ENCODE data around the gene CTNNBL1.
"Not testable (repeated sequence)": the region's sequence is repeated elsewhere in the genome, so short reads cannot be mapped to it uniquely, and the experiment has no call there.

Gene CTNNBL1

DNA sequence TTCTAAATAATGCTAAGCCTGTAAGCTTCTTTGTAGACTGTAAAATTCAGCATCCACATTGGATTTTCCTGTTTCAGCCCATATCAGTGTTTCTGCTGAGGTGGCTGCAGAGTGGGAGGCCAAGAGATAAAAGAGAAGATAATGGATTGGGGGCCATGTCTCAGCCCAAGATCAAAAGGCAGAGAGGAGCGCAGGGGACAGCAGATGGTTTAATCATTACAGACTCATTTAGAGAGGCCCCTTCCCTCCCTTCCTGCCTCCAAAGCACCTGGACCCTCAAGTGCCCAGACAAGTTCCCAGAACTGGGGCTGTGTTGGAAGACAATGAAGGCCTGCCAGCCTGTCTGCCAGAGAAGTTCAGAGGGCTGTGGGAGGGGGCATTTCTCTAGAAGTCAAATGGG is 20.4 kb upstream of the CTNNBL1 start:
- no peak for FAIRE-seq
- DNase-seq (ENCODE audit: insufficient read length, low spot score) = no peak
- TF ChIP-seq POLR2AphosphoS5 (IDR thresholded peaks at IDR 0.05; ENCODE audit: low read depth, low read length) (no peak), POLR2A (IDR thresholded peaks at IDR 0.05; ENCODE audit: low read depth, low read length) (no peak), PAX5 (IDR thresholded peaks at IDR 0.05; ENCODE audit: insufficient read depth, low read length, severe bottlenecking) (no peak), SPI1 (IDR thresholded peaks at IDR 0.05; ENCODE audit: low read depth, low read length) (no peak), POU2F2 (IDR thresholded peaks at IDR 0.05; ENCODE audit: low read depth, low read length) (no peak), TAF1 (IDR thresholded peaks at IDR 0.05; ENCODE audit: low read depth, low read length) (no peak)

DNA sequence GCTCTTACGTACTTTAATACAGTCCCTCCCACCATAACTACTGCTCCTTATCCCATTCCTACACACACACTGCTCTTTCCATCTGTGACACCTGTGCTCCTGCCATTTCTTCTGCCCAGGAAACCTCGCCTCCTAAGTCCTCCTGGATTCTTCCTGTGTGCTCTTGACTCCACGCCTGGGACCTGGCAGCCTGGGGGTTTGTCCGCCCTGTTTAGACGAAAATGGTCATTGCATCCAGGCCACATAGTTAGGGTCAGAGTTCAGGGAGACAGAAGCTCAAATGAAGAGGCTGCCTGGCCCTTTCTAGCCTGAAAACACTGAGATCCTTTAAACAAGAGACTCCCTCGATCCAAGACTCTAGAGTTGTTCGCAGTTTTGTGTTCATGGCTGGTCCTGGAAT is 17.4 kb upstream of the CTNNBL1 start:
- FAIRE-seq (no peak), DNase-seq (ENCODE audit: insufficient read length, low spot score) (no peak)
- no peak for TF ChIP-seq PAX5 (IDR thresholded peaks at IDR 0.05; ENCODE audit: insufficient read depth, low read length, severe bottlenecking)
- TF ChIP-seq SPI1 (IDR thresholded peaks at IDR 0.05; ENCODE audit: low read depth, low read length) = no peak
- TF ChIP-seq POLR2A (IDR thresholded peaks at IDR 0.05; ENCODE audit: low read depth, low read length) = no peak

DNA sequence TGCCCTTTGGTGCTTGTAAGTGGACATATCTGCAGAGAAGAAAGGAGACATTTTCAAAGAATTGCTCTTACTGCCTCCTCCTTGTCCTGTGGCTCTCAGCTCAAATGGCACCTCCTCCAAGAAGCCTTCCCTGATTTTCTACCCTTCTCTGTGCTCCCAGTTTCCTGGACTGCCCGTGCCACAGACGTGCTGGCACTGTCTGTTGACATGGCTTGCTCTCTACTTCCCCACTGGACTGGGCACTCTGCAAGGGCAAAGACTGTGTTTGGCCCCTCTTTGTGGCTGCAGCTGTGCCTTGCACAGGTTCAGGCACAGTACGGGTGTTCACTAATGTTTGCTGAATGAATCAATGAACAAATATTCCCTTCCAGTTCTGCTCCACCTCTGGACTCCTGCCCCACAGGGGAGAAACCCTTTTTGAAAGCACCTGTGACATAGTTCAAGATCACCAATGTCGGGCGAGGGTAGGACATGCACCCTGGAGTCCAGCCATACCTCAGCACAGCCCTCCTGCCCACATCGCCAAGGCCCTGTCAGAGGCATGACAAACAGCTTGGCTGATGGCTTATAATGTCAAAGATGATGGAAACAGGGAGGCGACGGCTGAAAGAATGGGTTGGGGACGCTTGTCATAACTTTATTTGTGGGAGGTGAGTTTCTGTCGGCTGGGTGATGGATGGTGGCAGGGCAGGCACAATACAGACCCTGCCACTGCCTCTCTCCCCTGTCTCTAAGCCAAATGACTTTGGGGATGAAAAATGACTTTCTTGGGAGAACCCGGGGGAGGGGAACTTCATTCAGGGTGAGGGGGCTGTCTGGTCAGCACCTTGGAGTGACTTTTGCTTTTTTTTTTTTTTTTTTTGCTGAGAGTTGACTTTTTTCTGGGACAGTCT is 15.6 kb upstream of the CTNNBL1 start:
- DNase-seq (ENCODE audit: insufficient read length, low spot score) = no peak
- no peak for FAIRE-seq
- no peak for TF ChIP-seq PAX5 (IDR thresholded peaks at IDR 0.05; ENCODE audit: insufficient read depth, low read length, severe bottlenecking)
- TF ChIP-seq POLR2A (IDR thresholded peaks at IDR 0.05; ENCODE audit: low read depth, low read length) = no peak
- no peak for TF ChIP-seq POU2F2 (IDR thresholded peaks at IDR 0.05; ENCODE audit: low read depth, low read length)
- no peak for TF ChIP-seq POLR2AphosphoS5 (IDR thresholded peaks at IDR 0.05; ENCODE audit: low read depth, low read length)
- TF ChIP-seq TAF1 (IDR thresholded peaks at IDR 0.05; ENCODE audit: low read depth, low read length) = no peak
- TF ChIP-seq SPI1 (IDR thresholded peaks at IDR 0.05; ENCODE audit: low read depth, low read length) = no peak

DNA sequence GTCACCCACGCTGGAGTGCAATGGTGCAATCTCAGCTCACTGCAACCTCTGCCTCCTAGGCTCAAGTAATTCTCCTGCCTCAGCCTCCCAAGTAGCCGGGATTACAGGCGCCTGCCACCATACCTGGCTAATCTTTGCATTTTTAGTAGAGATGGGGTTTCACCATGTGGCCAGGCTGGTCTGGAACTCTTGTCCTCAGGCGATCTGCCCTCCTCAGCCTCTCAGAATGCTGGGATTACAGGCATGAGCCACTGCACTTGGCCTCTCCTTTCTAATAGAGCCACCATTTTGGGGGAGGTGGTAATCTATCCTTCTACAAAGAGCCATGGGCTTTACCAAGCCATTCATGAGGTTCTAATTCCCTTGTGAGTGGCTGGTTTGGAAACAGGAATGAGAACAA is 14.1 kb upstream of the CTNNBL1 start:
- DNase-seq (ENCODE audit: insufficient read length, low spot score); FAIRE-seq: not testable (repeated sequence)

DNA sequence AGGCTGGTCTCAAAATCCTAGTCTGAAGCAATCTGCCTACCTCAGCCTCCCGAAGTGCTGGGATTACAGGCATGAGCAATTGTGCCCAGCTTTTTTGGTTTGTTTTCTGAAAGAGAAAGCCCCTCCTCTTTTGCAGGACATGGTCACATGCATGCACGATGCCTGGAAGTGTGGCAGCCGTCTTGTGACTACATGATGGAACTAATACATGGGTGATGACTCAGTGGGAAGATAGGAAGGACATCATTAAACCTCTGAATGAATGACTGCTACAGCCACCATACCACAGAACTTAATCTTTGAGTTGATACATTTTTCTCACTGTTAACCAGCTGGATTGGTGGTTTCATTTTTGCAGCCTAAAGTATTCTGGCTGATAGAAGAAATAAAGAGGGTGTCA is 13.4 kb upstream of the CTNNBL1 start:
- DNase-seq (ENCODE audit: insufficient read length, low spot score) (no peak), FAIRE-seq (no peak)
- TF ChIP-seq SPI1 (IDR thresholded peaks at IDR 0.05; ENCODE audit: low read depth, low read length) (no peak), POLR2A (IDR thresholded peaks at IDR 0.05; ENCODE audit: low read depth, low read length) (no peak), POLR2AphosphoS5 (IDR thresholded peaks at IDR 0.05; ENCODE audit: low read depth, low read length) (no peak), POU2F2 (IDR thresholded peaks at IDR 0.05; ENCODE audit: low read depth, low read length) (no peak)

DNA sequence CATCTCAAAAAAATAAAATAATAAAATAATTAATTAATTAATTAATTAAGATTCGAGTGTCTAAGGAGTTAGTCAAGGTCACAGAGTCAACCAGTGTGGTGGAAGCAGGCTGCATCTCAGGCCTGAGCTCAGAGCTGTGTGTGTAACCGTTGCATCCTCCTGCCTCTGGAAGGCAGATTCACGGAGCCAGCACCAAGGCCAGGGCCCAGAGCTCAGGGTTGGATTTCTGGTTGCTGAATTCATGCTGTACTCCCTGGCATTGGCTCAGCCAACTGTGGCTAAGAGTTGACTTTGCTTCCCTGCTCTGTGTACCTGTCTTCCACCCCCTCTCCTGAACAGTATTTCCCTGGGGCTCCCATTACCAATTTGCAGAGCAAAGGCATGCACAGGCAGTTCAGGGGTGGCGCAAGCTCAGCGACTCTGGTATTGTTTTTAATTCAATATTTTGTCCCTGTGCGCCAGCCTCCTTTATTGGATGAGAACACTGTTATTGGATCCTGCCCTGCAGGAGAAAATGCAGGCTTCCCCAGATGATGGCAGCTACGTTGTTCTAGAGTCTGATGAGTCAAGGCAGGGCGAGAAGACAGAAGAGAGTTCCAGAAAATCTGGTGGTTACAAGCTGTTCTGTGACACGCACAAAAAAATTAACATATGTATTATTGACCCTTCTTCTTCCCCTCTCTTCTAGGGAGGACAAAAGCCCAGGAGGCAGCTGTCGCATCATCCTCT is 12.3 kb upstream of the CTNNBL1 start:
- no peak for FAIRE-seq
- no peak for TF ChIP-seq POU2F2 (IDR thresholded peaks at IDR 0.05; ENCODE audit: low read depth, low read length)
- no peak for TF ChIP-seq POLR2AphosphoS5 (IDR thresholded peaks at IDR 0.05; ENCODE audit: low read depth, low read length)
- TF ChIP-seq POLR2A (IDR thresholded peaks at IDR 0.05; ENCODE audit: low read depth, low read length) = no peak
- TF ChIP-seq SPI1 (IDR thresholded peaks at IDR 0.05; ENCODE audit: low read depth, low read length) = no peak
- TF ChIP-seq TAF1 (IDR thresholded peaks at IDR 0.05; ENCODE audit: low read depth, low read length) = no peak
- no peak for TF ChIP-seq PAX5 (IDR thresholded peaks at IDR 0.05; ENCODE audit: insufficient read depth, low read length, severe bottlenecking)
- DNase-seq (ENCODE audit: insufficient read length, low spot score) = no peak

DNA sequence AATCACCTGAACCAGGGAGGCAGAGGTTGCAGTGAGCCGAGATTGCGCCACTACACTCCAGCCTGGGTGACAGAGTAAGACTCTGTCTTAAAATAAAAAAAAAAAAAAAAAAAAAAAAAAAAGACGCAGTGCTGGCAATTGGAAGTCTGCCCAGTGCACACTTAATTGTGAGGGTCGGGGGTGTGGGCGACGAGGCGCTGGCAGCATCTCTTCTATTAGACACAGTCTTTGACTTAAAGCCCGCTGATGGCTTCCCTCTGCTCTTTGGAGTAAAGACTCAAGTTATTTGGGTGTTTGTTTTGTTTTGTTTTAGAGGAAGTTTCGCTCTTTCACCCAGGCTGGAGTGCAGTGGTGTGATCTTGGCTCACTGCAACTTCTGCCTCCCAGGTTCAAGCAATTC is 10.7 kb upstream of the CTNNBL1 start:
- FAIRE-seq; DNase-seq (ENCODE audit: insufficient read length, low spot score): not testable (repeated sequence)

DNA sequence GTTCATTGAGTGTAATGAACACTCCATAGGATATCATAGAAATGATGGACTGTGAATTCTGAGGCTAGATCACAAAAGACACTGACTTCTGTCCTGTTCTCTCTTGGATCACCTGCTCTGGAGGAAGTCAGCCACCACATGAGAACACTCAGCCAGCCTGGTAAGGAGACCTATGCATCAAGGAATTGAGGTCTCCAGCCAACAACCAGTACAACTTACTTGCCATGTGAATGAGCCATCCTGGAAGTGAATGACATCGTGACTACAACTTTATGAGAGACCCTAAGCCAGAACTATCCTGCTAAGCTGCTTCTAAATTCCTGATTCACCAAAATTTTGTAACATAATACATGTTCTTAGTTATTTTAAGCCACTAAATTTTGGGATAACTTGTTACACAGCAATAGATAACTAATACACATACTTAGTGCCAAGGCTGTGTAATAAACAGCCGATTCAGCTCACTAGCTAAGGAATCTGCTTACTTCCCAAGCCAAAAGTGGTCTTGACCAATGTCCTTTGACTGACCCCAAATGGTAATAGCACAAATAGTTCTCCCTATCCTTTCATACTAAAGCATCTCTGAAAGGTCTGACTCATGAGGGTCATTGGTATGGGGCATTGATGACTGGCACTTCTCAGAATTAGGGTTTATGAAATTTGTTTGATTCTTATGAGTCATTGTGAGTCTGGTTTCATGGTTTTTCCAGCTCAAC is 6.9 kb upstream of the CTNNBL1 start:
- TF ChIP-seq PAX5 (IDR thresholded peaks at IDR 0.05; ENCODE audit: insufficient read depth, low read length, severe bottlenecking) (no peak), POU2F2 (IDR thresholded peaks at IDR 0.05; ENCODE audit: low read depth, low read length) (no peak), POLR2A (IDR thresholded peaks at IDR 0.05; ENCODE audit: low read depth, low read length) (no peak), POLR2AphosphoS5 (IDR thresholded peaks at IDR 0.05; ENCODE audit: low read depth, low read length) (no peak)
- no peak for DNase-seq (ENCODE audit: insufficient read length, low spot score)
- FAIRE-seq = no peak

DNA sequence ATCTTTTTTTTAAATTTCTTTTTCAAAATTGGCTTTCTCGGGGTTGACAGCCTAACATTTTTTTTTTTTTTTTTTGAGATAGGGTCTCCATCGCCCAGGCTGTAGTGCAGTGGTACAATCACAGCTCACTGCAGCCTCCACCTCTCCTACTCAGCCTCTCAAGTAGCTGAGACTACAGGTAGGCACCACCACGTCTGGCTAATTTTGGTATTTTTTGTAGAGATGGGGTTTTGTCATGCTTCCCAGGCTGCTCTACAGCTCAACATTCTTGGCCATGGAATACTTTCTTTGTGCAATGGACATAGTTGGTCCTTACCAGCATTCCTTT is 6.4 kb upstream of the CTNNBL1 start:
- no peak for TF ChIP-seq PAX5 (IDR thresholded peaks at IDR 0.05; ENCODE audit: insufficient read depth, low read length, severe bottlenecking)
- TF ChIP-seq POU2F2 (IDR thresholded peaks at IDR 0.05; ENCODE audit: low read depth, low read length) = no peak
- no peak for TF ChIP-seq POLR2A (IDR thresholded peaks at IDR 0.05; ENCODE audit: low read depth, low read length)
- TF ChIP-seq POLR2AphosphoS5 (IDR thresholded peaks at IDR 0.05; ENCODE audit: low read depth, low read length) = no peak
- no peak for TF ChIP-seq SPI1 (IDR thresholded peaks at IDR 0.05; ENCODE audit: low read depth, low read length)
- FAIRE-seq = no peak
- DNase-seq (ENCODE audit: insufficient read length, low spot score) = no peak

DNA sequence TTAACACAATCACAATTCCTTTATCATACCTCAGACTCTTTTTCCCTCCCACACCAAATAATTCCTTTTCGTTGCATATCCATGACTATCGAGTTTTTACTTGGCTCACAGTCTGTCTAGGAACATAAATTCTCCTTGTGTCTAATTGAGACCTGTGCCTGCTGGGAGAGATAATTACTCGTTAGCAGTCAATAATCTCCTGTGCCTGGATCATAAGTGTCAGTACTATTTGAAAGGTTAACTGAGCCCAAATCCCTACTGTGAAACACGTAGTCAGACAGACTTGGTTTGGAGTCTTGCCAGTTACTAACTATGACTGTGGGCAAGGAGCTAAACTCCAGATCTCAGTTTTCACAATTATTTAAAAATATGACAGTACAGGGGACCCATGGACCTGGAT is 5.7 kb upstream of the CTNNBL1 start:
- DNase-seq (ENCODE audit: insufficient read length, low spot score) (no peak), FAIRE-seq (no peak)
- TF ChIP-seq SPI1 (IDR thresholded peaks at IDR 0.05; ENCODE audit: low read depth, low read length) (no peak), PAX5 (IDR thresholded peaks at IDR 0.05; ENCODE audit: insufficient read depth, low read length, severe bottlenecking) (no peak), POLR2AphosphoS5 (IDR thresholded peaks at IDR 0.05; ENCODE audit: low read depth, low read length) (no peak), POLR2A (IDR thresholded peaks at IDR 0.05; ENCODE audit: low read depth, low read length) (no peak), TAF1 (IDR thresholded peaks at IDR 0.05; ENCODE audit: low read depth, low read length) (no peak), POU2F2 (IDR thresholded peaks at IDR 0.05; ENCODE audit: low read depth, low read length) (no peak)
